ENCODE measurements around the gene MPDU1. TPM values are rescaled to one million over a fixed set of nuclear protein-coding genes. Genes with fewer than 3 reads are reported as not detected.

MPDU1 gene
- total RNA-seq, 3 donors from 2014 or later: 55.2 to 101 (median 94.5) TPM

GRCh38 chr17:7588553-7589203 lies 5.0 kb downstream of the MPDU1 start:
- TF ChIP-seq CTCF (IDR thresholded peaks at IDR 0.05): no peak
- peak overlapping the region; percentile 6 for H3K4me3 ChIP-seq
- no peak for ATAC-seq
- H3K9me3 ChIP-seq: no peaks in the 10 kb centered on the region
- peaks cover 10% of the 10 kb centered on the region for H3K4me1 ChIP-seq (ENCODE audit: low read depth)
- H3K36me3 ChIP-seq (ENCODE audit: low read depth): peaks cover 9% of the 10 kb centered on the region
- no peak for DNase-seq
- intact Hi-C loops (cut with DNase I, micrococcal nuclease): no loop called here

- peaks cover 10% of the 10 kb centered on the region for H3K4me1 ChIP-seq (ENCODE audit: low read depth)
- no peaks in the 10 kb centered on the region for H3K9me3 ChIP-seq
- TF ChIP-seq CTCF (IDR thresholded peaks at IDR 0.05): peak; percentile 80
- intact Hi-C loops (cut with DNase I, micrococcal nuclease): no loop called here
- DNase-seq (peak; percentile 86 to 87 (median 86)), ATAC-seq (peak; percentile 86)
- peaks cover 8% of the 10 kb centered on the region for H3K36me3 ChIP-seq (ENCODE audit: low read depth)
- H3K4me3 ChIP-seq: peak overlapping the region; percentile 6
Observed at GRCh38 chr17:7589204-7589868, 5.7 kb downstream of the MPDU1 start.

GRCh38 chr17:7589891-7590691 lies 6.4 kb downstream of the MPDU1 start, which contains the start of gene SOX15:
SOX15 (minus strand) TSS chr17:7590094; CDS start chr17:7589676, 418 bp downstream.
- Histone ChIP-seq H3K4me1 (ENCODE audit: low read depth) (peaks cover 6% of the 10 kb centered on the region), H3K9me3 (no peaks in the 10 kb centered on the region), H3K36me3 (ENCODE audit: low read depth) (peaks cover 15% of the 10 kb centered on the region), H3K4me3 (peak within 1 kb of the TSS; percentile 6)
- intact Hi-C loops (cut with DNase I, micrococcal nuclease): no loop called here
- no peak for TF ChIP-seq CTCF (IDR thresholded peaks at IDR 0.05)
- DNase-seq (no peak), ATAC-seq (peak; percentile 5)

- H3K4me1 ChIP-seq (ENCODE audit: low read depth): peaks cover 4% of the 10 kb centered on the region
- H3K36me3 ChIP-seq (ENCODE audit: low read depth): peaks cover 18% of the 10 kb centered on the region
Observed at GRCh38 chr17:7590743-7591142, 7.1 kb downstream of the MPDU1 start.

More at GRCh38 chr17:7590743-7591142, 7.1 kb downstream of the MPDU1 start:
- ATAC-seq (no peak), DNase-seq (no peak)
- H3K4me3 ChIP-seq: no peak overlapping the region
- no peak for TF ChIP-seq CTCF (IDR thresholded peaks at IDR 0.05)
- no peaks in the 10 kb centered on the region for H3K9me3 ChIP-seq
- intact Hi-C loops (cut with DNase I, micrococcal nuclease): no loop called here
